A549 (cell line): ENCODE data around the gene RAPSN. TPM values are rescaled to one million over a fixed set of nuclear protein-coding genes. Genes with fewer than 3 reads are reported as not detected.

Experiments
- ATAC-seq, 2 experiments: fragments of 200-7000 bp in 1 of 2; fragments of >200 bp in 1 of 2; cut with Nextera tagmentation in 1 of 2; cut with Tn5 transposase in 1 of 2; 3 replicates each; pipeline versions ENCODE4 v1.8.0 to v1.9.1; 2018 to 2020; ENCODE audit warnings: mild to moderate bottlenecking in 1 of 2, moderate library complexity in 1 of 2
- CTCF ChIA-PET: fragments of 300-600 bp; sonication (Branson Sonifier 250); formaldehyde crosslinking; extraction: SDS; loops from one replicate; lab custom pipeline; 2021; ENCODE audit warnings: antibody characterized with exemption, inconsistent platforms; lab: Yijun Ruan, JAX
- POLR2A ChIA-PET: fragments of 350-600 bp; formaldehyde crosslinking; extraction: SDS; loops from one replicate; lab custom pipeline; 2021; ENCODE audit warnings: antibody characterized with exemption, inconsistent platforms; lab: Yijun Ruan, JAX
- DNase-seq, 2 experiments: peaks; one replicate each; pipeline versions ENCODE4 v3.0.0 to v3.0.0-alpha.2; 2011 to 2016; ENCODE audit warnings: low read depth in 1 of 2, low spot score in 1 of 2
- FAIRE-seq: peaks from 2 replicates; lab custom pipeline; 2011; peaks lifted over from hg19 to GRCh38; lab: Jason Lieb, UNC
- H3K27ac ChIP-seq, 2 experiments: fragments of >200 bp; sonication (Bioruptor Twin); formaldehyde crosslinking; 3 replicates each; pipeline ENCODE4 v1.5.1; 2016 to 2017
- H3K4me1 ChIP-seq: fragments of >200 bp; sonication (Bioruptor Twin); formaldehyde crosslinking; 3 replicates; pipeline ENCODE4 v1.6.1; 2016
- H3K4me2 ChIP-seq: fragments of >200 bp; sonication (Bioruptor Twin); formaldehyde crosslinking; 3 replicates; pipeline ENCODE4 v1.6.1; 2016
- H3K4me3 ChIP-seq: fragments of >200 bp; sonication (Bioruptor Twin); formaldehyde crosslinking; 3 replicates; pipeline ENCODE4 v1.5.1; 2016
- H3K9me3 ChIP-seq: fragments of >200 bp; sonication (Bioruptor Twin); formaldehyde crosslinking; 3 replicates; pipeline ENCODE4 v1.6.1; 2016
- HDAC2 ChIP-seq: fragments of 200-600 bp; sonication (generic); IDR thresholded peaks from 2 replicates; pipeline ENCODE4 v1.6.1; 2016
- POLR2AphosphoS2 ChIP-seq: conservative IDR thresholded peaks from 2 replicates; pipeline ENCODE4 v1.6.1; 2012; ENCODE audit warnings: low read length, improper control_type of control experiment, inconsistent platforms
- RAD21 ChIP-seq, 2 experiments: fragments of >200 bp in 1 of 2; sonication (Bioruptor Twin) in 1 of 2; formaldehyde crosslinking in 1 of 2; IDR thresholded peaks in 1 of 2; conservative IDR thresholded peaks in 1 of 2; 2 replicates in 1 of 2; 3 replicates in 1 of 2; pipeline ENCODE4 v1.6.1; 2012 to 2018; ENCODE audit warnings: inconsistent platforms in 1 of 2
- ZSCAN20 ChIP-seq: fragments of 250-450 bp; sonication (Bioruptor Pico); IDR thresholded peaks from 2 replicates; pipeline ENCODE4 v1.8.0; 2022; ENCODE audit warnings: mild to moderate bottlenecking, moderate library complexity
- WGBS: methylation state at CpG from one replicate; pipeline ENCODE4 v1.1.6; 2017; ENCODE audit errors: missing lambda C conversion rate; 5-methylcytosine and 5-hydroxymethylcytosine counted together
- polyA plus RNA-seq, 4 experiments: library from polyadenylated mRNA; depleted of rRNA in 3 of 4; stranded (reverse); fragments of >200 nt; fragmentation: RNase III in 1 of 4; extraction: RNeasy Plus Mini Kit Qiagen cat#74134 plus additional on column Dnase treatment in 1 of 4; gene quantifications; 2 replicates in 3 of 4; 3 replicates in 1 of 4; pipeline ENCODE4 v1.2.3, GENCODE V29; 2011 to 2017
- TF ChIP-seq, protein P1 (sequence below): fragments of >200 bp; sonication (Bioruptor Twin); formaldehyde crosslinking; IDR thresholded peaks from 3 replicates; pipeline ENCODE4 v1.6.1; 2016
- TF ChIP-seq, protein P2 (sequence below): IDR thresholded peaks from 2 replicates; pipeline ENCODE4 v1.6.1; 2012
- TF ChIP-seq, protein P3 (sequence below): fragments of 200-600 bp; sonication (generic); IDR thresholded peaks from 2 replicates; pipeline ENCODE4 v1.6.1; 2016; ENCODE audit warnings: antibody characterized with exemption, mild to moderate bottlenecking, moderate library complexity
- TF ChIP-seq, protein P4 (sequence below): IDR thresholded peaks from 2 replicates; pipeline ENCODE4 v1.6.1; 2012
- TF ChIP-seq, protein P5 (sequence below): fragments of 250-450 bp; sonication (Bioruptor Pico); IDR thresholded peaks from 2 replicates; pipeline ENCODE4 v1.5.0; 2020; ENCODE audit warnings: low read depth, mild to moderate bottlenecking, moderate library complexity
- TF ChIP-seq, protein P6 (sequence below): fragments of 150-350 bp; IDR thresholded peaks from 2 replicates; pipeline ENCODE4 v1.6.1; 2014; ENCODE audit warnings: low read depth, mild to moderate bottlenecking, low read length

The RAPSN gene
- polyA plus RNA-seq, 2 of the 4 experiments (the other 2 are of a cell fraction): 0.12 to 0.17 TPM

DNA sequence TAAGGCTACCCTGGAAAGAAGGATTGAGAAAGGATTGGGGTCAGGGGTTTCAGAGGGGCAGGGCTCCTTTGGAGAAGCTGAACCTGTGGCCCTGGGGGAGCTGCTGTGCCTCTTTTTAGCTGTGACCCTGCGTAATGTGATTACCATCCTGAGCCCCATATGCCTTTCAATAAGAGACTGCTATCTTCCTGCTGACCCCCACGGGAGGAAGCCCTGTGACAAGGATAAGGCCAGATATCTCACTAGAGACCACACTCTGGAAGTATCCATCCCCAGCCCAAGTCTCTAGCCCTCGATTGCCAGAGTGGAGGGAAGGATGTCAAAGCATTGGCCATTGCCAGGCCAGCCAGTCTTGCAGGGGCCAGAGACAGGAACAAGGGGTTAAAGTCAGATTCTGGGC, 45.4 kb downstream of the RAPSN start (continued):
- TF ChIP-seq, protein P1, sequence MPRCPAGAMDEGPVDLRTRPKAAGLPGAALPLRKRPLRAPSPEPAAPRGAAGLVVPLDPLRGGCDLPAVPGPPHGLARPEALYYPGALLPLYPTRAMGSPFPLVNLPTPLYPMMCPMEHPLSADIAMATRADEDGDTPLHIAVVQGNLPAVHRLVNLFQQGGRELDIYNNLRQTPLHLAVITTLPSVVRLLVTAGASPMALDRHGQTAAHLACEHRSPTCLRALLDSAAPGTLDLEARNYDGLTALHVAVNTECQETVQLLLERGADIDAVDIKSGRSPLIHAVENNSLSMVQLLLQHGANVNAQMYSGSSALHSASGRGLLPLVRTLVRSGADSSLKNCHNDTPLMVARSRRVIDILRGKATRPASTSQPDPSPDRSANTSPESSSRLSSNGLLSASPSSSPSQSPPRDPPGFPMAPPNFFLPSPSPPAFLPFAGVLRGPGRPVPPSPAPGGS: no peak

DNA sequence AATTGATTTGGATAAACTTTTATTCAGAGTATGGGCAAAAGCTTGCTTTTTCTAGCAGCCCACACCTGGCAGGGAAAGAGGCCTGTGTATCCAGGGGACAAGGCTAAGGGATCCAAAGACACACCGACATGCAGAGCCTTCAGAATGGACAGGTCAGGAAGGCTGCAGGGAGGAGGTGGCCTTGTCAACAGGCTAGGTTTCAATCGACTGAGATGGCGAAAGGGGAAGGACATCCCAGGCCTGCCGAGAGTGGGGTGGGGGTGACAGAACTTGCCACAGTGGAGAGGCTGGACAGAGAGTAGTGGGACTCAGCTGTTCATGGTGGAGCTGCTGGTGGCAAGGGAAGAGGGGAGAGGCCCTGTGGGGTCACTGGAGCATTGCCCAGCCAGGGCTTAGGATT, 45.8 kb downstream of the RAPSN start:
- peaks cover 15% of the 10 kb centered on the region for H3K4me1 ChIP-seq
- CTCF ChIA-PET: interaction anchor here (0.6 to 2.9 kb wide), 6 partner anchors 9 to 170 kb away, joined by 3 to 14 read pairs (median 4); no protein-coding TSS in a partner anchor
- 75% methylated on average over 4 of the region's 4 CpGs for WGBS

DNA sequence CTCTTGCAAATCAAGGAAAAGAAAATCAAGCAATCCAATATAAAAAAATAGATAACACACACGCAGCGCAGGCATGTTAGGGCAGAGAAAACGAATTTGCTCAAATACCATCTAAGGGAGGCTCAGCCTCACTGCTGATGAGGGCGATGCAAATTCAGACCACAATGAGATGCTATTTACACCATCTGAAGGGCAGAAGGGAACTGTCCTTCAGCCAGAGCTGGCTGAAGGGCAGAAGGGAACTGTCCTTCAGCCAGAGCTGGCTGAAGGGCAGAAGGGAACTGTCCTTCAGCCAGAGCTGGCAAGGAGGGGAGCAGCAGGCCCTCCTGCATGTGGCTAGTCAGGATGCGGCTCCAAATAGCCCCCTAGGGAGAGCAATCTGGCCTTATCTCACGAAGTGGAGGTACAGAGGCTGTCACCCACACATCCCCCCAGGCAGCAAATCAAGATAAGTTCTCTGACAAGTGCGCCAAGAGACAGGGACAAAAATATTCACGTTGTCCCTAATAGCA, 48.1 kb downstream of the RAPSN start:
- no peak for FAIRE-seq
- CTCF ChIA-PET: interaction anchor here (0.6 to 3.9 kb wide), 4 partner anchors 10 to 28 kb away, joined by 3 to 27 read pairs (median 4); no protein-coding TSS in a partner anchor
- Histone ChIP-seq H3K27ac (peak overlapping the region; percentile 73 to 87; a peak in 2 of 6 replicates), H3K4me2 (peak overlapping the region; percentile 99), H3K9me3 (no peaks in the 10 kb centered on the region), H3K4me1 (peaks cover 6% of the 10 kb centered on the region; the same call in 2 of the 3 replicates), H3K4me3 (no peak overlapping the region; the same call in 2 of the 3 replicates)
- POLR2A ChIA-PET: no interaction called here
- no peak for DNase-seq
- no peak for TF ChIP-seq POLR2AphosphoS2
- ATAC-seq: peak; percentile 51 to 54; a peak in 3 of 6 replicates
- WGBS: 77% methylated on average over 8 of the region's 8 CpGs

More for the DNA sequence above, 45.8 kb downstream of the RAPSN start:
- TF ChIP-seq, protein P2, sequence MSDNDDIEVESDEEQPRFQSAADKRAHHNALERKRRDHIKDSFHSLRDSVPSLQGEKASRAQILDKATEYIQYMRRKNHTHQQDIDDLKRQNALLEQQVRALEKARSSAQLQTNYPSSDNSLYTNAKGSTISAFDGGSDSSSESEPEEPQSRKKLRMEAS: no peak
- TF ChIP-seq POLR2AphosphoS2: no peak
- no peak for TF ChIP-seq RAD21 (conservative IDR thresholded peaks at IDR 0.05 in 1 of 2, IDR thresholded peaks at IDR 0.05 in 1 of 2)
- TF ChIP-seq, protein P3, sequence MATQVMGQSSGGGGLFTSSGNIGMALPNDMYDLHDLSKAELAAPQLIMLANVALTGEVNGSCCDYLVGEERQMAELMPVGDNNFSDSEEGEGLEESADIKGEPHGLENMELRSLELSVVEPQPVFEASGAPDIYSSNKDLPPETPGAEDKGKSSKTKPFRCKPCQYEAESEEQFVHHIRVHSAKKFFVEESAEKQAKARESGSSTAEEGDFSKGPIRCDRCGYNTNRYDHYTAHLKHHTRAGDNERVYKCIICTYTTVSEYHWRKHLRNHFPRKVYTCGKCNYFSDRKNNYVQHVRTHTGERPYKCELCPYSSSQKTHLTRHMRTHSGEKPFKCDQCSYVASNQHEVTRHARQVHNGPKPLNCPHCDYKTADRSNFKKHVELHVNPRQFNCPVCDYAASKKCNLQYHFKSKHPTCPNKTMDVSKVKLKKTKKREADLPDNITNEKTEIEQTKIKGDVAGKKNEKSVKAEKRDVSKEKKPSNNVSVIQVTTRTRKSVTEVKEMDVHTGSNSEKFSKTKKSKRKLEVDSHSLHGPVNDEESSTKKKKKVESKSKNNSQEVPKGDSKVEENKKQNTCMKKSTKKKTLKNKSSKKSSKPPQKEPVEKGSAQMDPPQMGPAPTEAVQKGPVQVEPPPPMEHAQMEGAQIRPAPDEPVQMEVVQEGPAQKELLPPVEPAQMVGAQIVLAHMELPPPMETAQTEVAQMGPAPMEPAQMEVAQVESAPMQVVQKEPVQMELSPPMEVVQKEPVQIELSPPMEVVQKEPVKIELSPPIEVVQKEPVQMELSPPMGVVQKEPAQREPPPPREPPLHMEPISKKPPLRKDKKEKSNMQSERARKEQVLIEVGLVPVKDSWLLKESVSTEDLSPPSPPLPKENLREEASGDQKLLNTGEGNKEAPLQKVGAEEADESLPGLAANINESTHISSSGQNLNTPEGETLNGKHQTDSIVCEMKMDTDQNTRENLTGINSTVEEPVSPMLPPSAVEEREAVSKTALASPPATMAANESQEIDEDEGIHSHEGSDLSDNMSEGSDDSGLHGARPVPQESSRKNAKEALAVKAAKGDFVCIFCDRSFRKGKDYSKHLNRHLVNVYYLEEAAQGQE: no peak
- TF ChIP-seq HDAC2: no peak
- TF ChIP-seq, protein P4, sequence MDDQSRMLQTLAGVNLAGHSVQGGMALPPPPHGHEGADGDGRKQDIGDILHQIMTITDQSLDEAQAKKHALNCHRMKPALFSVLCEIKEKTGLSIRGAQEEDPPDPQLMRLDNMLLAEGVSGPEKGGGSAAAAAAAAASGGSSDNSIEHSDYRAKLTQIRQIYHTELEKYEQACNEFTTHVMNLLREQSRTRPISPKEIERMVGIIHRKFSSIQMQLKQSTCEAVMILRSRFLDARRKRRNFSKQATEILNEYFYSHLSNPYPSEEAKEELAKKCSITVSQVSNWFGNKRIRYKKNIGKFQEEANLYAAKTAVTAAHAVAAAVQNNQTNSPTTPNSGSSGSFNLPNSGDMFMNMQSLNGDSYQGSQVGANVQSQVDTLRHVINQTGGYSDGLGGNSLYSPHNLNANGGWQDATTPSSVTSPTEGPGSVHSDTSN: no peak
- no peak for TF ChIP-seq ZSCAN20
- TF ChIP-seq, protein P5, sequence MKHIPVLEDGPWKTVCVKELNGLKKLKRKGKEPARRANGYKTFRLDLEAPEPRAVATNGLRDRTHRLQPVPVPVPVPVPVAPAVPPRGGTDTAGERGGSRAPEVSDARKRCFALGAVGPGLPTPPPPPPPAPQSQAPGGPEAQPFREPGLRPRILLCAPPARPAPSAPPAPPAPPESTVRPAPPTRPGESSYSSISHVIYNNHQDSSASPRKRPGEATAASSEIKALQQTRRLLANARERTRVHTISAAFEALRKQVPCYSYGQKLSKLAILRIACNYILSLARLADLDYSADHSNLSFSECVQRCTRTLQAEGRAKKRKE (CRISPR knock-in tag): no peak
- TF ChIP-seq, protein P6, sequence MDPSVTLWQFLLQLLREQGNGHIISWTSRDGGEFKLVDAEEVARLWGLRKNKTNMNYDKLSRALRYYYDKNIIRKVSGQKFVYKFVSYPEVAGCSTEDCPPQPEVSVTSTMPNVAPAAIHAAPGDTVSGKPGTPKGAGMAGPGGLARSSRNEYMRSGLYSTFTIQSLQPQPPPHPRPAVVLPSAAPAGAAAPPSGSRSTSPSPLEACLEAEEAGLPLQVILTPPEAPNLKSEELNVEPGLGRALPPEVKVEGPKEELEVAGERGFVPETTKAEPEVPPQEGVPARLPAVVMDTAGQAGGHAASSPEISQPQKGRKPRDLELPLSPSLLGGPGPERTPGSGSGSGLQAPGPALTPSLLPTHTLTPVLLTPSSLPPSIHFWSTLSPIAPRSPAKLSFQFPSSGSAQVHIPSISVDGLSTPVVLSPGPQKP: no peak
- ATAC-seq: no peak
- Histone ChIP-seq H3K4me2 (no peak overlapping the region), H3K9me3 (no peaks in the 10 kb centered on the region), H3K27ac (no peak overlapping the region), H3K4me3 (no peak overlapping the region)
- no peak for FAIRE-seq
- no peak for DNase-seq
- POLR2A ChIA-PET: no interaction called here
